Measurements from ENCODE around the gene LRRC57. TPM values are rescaled to one million over a fixed set of nuclear protein-coding genes. Genes with fewer than 3 reads are reported as not detected.
A peak's percentile ranks its signal among the peaks of the same experiment; 100 is the strongest.

The LRRC57 gene
- total RNA-seq, 4 donors from 2014 or later = 12.1 to 26.6 (median 19.3) TPM

GRCh38 chr15:42549032-42549491, 469 bp upstream of the LRRC57 start:
- ATAC-seq (ENCODE audit: low FRiP score) = peak; percentile 51
- no peak for DNase-seq (ENCODE audit: low spot score)
- no peak for TF ChIP-seq CTCF (IDR thresholded peaks at IDR 0.05)

DNA sequence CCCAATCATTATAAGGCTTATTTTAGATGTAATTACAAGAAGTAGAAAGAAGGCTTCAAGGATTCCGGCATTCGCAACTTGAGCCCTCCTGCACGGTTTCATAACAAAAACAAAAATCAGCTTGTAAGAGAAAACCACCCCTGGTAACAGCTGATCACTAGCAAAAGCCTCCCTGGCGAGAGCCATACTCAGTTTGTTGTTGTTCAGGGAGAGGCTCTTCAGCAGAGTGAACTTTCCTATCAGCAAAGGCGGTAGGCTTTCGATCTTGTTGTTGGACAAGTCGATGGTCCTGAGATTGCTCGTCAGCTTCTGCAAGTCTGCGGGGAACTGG, 710 bp downstream of the LRRC57 start:
- no peak for DNase-seq (ENCODE audit: low spot score)
- peak; percentile 29 for ATAC-seq (ENCODE audit: low FRiP score)
- TF ChIP-seq CTCF (IDR thresholded peaks at IDR 0.05) = no peak

GRCh38 chr15:42544853-42545629, 3.6 kb downstream of the LRRC57 start:
- no peak for TF ChIP-seq CTCF (IDR thresholded peaks at IDR 0.05)
- ATAC-seq (ENCODE audit: low FRiP score) = no peak
- no peak for DNase-seq (ENCODE audit: low spot score)

GRCh38 chr15:42533246-42533645, 15.3 kb downstream of the LRRC57 start:
- ATAC-seq (ENCODE audit: low FRiP score) (no peak), DNase-seq (ENCODE audit: low spot score) (no peak)
- TF ChIP-seq CTCF (IDR thresholded peaks at IDR 0.05) = no peak

DNA sequence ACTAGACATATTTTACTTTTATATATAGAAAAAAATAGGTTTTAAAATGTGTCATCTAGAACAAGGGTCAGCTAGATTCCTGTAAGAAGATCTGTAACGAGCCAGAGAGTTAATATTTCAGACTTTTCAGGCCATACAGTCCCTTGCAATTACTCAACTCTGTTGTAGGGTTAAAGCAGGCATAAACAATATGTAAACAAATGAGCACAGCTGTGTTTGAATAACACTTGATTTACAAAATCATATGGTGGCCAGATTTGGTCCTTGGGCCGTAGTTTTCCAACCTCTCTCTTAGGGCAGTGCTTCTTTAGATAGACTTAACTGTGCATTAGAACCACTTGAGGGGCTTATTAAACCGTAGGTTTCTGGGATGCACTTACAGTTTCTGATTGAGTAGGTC, 19.6 kb downstream of the LRRC57 start:
- no peak for TF ChIP-seq CTCF (IDR thresholded peaks at IDR 0.05)
- no peak for DNase-seq (ENCODE audit: low spot score)
- ATAC-seq (ENCODE audit: low FRiP score) = no peak

GRCh38 chr15:42523331-42523730, 25.3 kb downstream of the LRRC57 start:
- no peak for ATAC-seq (ENCODE audit: low FRiP score)
- DNase-seq (ENCODE audit: low spot score) = no peak
- TF ChIP-seq CTCF (IDR thresholded peaks at IDR 0.05) = no peak

DNA sequence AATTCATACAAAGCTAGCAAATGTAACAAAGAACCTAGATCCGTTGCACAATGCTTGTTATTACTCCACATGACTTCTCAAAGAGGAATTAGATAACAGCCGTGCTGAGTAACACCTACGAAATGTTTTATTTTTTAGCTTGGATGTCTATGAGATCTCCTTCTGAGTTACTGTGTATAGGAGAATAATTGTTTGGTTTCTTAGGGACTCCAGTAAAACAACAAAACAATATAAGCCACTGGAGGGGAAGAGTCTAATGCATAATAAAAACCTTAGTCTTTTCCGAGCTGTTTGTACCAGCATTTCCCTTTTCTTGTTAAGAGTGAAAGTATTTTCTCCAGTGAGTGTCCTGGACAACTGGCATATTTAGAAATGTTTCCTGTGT, 37.6 kb downstream of the LRRC57 start:
- no peak for DNase-seq (ENCODE audit: low spot score)
- TF ChIP-seq CTCF (IDR thresholded peaks at IDR 0.05) = no peak
- peak; percentile 63 for ATAC-seq (ENCODE audit: low FRiP score)

Measured in omental fat pad (tissue), 4 donors.